Spleen (tissue), 7 donors: Measurements from ENCODE around the gene YPEL1.
A peak's percentile ranks its signal among the peaks of the same experiment; 100 is the strongest.

Experiments
- CTCF ChIP-seq, 11 experiments: fragments of 200-600 bp in 7 of 11; fragments of 450-650 bp in 4 of 11; sonication (generic) in 4 of 11; IDR thresholded peaks in 8 of 11; conservative IDR thresholded peaks in 3 of 11; 1 replicate in 7 of 11; 2 replicates in 4 of 11; pipeline versions ENCODE4 v1.4.0 to v1.8.0; 2016 to 2021; ENCODE audit warnings: antibody characterized with exemption in 11 of 11, inconsistent platforms in 4 of 11, mild to moderate bottlenecking in 1 of 11
- POLR2A ChIP-seq, 3 donors: fragments of 450-650 bp; IDR thresholded peaks; one replicate each; pipeline ENCODE4 v1.5.1; 2017; ENCODE audit warnings: antibody characterized with exemption in 3 of 3, mild to moderate bottlenecking in 1 of 3
- POLR2AphosphoS5 ChIP-seq, 3 donors: sonication (generic); formaldehyde crosslinking; IDR thresholded peaks; one replicate each; pipeline ENCODE4 v1.5.1; 2017; ENCODE audit warnings: antibody characterized with exemption in 3 of 3
- donor health status: DM: no; HTN: no; CAD: no; lungs with moderate emphysema.
- donor health status: DM: no; HTN: no; CAD: no.
- donor health status: DM: no; HTN: no; CAD: no.

GRCh38 chr22:21713428-21714058 lies 22.1 kb downstream of the YPEL1 start:
- peak in 2 of 11 experiments; percentile 0 to 2 for TF ChIP-seq CTCF (IDR thresholded peaks at IDR 0.05 in 8 of 11, conservative IDR thresholded peaks at IDR 0.05 in 3 of 11)
- TF ChIP-seq POLR2AphosphoS5 (IDR thresholded peaks at IDR 0.05) = no peak
- no peak for TF ChIP-seq POLR2A (IDR thresholded peaks at IDR 0.05)
